Inflammatory macrophage (primary cell): ENCODE measurements around the gene MAGEB18.

Experiments
- DNase-seq, 2 donors: peaks; one replicate each; pipeline ENCODE4 v3.0.0-alpha.2; 2020 to 2022
- total RNA-seq, 18 experiments: gene quantifications; one replicate each; lab custom pipeline; 2026; ENCODE audit warnings: mixed read lengths in 6 of 18, inconsistent platforms in 2 of 18; lab: John Stamatoyannopoulos, UW

The MAGEB18 gene
- 0 to 0.07 (median 0) reads per million in 18 experiments for total RNA-seq

DNA sequence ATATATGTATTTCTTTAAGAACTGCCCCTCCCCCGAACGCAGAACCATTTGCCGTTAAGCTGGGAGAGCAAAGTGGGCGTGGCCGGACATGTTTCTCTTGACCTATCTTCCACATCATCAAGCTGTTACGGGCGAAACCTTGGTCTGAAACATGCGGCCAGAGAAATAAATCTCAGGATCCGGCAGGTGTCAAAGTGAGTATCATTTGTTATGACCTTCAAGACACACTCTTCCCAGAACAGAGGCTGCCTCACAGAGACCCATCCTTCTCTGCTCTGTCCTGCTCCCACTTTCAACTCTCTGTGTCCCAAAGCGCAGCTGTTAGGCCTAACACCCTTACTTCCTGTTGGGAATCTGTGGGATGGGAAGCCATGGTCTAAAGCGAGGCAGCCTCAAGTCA, at the start of gene MAGEB18:
TSS of gene MAGEB18 (plus strand) at position 70 of the 400 bp plus-strand sequence. CDS start 643 bp downstream, outside the sequence.
- no peak for DNase-seq

GRCh38 chrX:26100421-26100920, 37.7 kb upstream of the MAGEB18 start:
- no peak for DNase-seq

DNA sequence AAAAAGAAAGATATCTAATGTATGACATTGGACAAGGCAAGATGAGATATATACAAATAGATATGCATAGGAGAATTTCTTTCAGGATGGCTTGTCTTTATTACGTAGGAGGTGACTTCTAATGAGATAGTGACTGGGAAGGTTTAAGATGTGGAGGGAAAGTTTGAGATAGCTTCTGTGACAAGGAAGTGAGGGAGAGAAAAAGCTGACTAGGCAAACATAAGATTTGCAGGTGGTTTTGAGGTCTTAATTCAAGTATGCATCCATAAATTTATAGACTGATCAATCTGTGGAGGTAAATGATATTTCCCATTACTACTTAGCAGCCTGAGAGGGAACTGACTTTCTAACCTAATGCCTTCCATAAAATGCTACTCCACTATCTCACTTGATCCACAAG, 29.0 kb upstream of the MAGEB18 start:
- DNase-seq: no peak

GRCh38 chrX:26146024-26146423, 7.9 kb downstream of the MAGEB18 start:
- no peak for DNase-seq

DNA sequence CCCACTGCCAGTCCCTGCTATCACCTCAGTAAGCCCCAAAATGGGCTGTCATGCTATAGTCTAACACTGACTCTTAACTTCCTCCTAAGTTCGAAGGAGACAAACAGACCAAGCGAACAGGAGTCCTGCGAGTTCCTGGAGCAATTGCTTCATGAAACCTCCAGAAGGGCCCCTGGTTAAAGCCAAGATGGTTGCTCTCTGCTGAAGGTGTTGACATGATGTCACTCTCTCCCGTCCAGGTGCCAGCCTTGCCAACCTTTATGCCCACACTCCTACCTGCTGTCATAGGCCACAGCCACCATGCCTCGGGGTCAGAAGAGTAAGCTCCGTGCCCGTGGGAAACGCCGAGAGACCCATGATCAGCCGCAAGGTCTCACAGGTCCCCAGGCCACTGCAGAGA, 22.2 kb downstream of the MAGEB18 start, which contains the start of gene MAGEB6B:
TSS of gene MAGEB6B (plus strand) at position 301 of the 400 bp plus-strand sequence. CDS start at position 301, 0 bp downstream.
- no peak for DNase-seq
